ENCODE measurements around the gene GPD2. TPM values are rescaled to one million over a fixed set of nuclear protein-coding genes. Genes with fewer than 3 reads are reported as not detected.

Gene GPD2
- total and polyA plus RNA-seq, 2 of the 8 experiments (the other 6 are each of a cell fraction or from before 2014, with no cell fraction given), result 8.4 to 43.1 TPM

GRCh38 chr2:156630579-156631337, 194.6 kb downstream of the GPD2 start (continued):
- TF ChIP-seq CTBP2 (IDR thresholded peaks at IDR 0.05; ENCODE audit: borderline replicate concordance, insufficient read depth, insufficient read length, low read length) (no peak), CHD1 (IDR thresholded peaks at IDR 0.05; ENCODE audit: low read depth, low read length) (no peak), YY1 (IDR thresholded peaks at IDR 0.05; ENCODE audit: low read depth, low read length) (peak; percentile 56; the same call in 1 of the 2 replicates), CHD7 (IDR thresholded peaks at IDR 0.05; ENCODE audit: insufficient replicate concordance, low read length) (peak; percentile 95), SP4 (IDR thresholded peaks at IDR 0.05; ENCODE audit: low read length) (no peak), HDAC2 (IDR thresholded peaks at IDR 0.05; ENCODE audit: borderline replicate concordance in 1 of 2, low read depth in 2 of 2, low read length in 2 of 2) (peak; percentile 45 to 60; a peak in 2 of 4 replicates), KDM4A (IDR thresholded peaks at IDR 0.05; ENCODE audit: low read depth, low read length, severe bottlenecking) (no peak), POLR2AphosphoS5 (IDR thresholded peaks at IDR 0.05; ENCODE audit: low read depth, low read length) (no peak; the same call in 1 of the 2 replicates), POU5F1 (IDR thresholded peaks at IDR 0.05; ENCODE audit: low read depth, low read length) (0 out of 2 replicates have a peak, but pooled peaks have one; percentile 42), TCF12 (IDR thresholded peaks at IDR 0.05; ENCODE audit: low read depth, low read length) (no peak)

Data from H1 (cell line).